Neutrophil (primary cell): Measurements from ENCODE around the gene OR7C1.

ENCODE experiments used
- H3K27ac ChIP-seq: fragments of 200-600 bp; sonication (generic); 2 replicates; pipeline ENCODE4 v1.5.1; 2016; ENCODE audit warnings: mild to moderate bottlenecking, moderate library complexity
- H3K27me3 ChIP-seq: fragments of 200-600 bp; sonication (generic); 2 replicates; pipeline ENCODE4 v1.6.0; 2016; ENCODE audit warnings: mild to moderate bottlenecking
- H3K36me3 ChIP-seq: fragments of 200-600 bp; sonication (generic); 2 replicates; pipeline ENCODE4 v1.5.1; 2017
- H3K4me1 ChIP-seq, 2 experiments: fragments of 200-600 bp in 1 of 2; sonication (generic) in 1 of 2; 1 replicate in 1 of 2; 2 replicates in 1 of 2; pipeline versions ENCODE4 v1.5.1 to v1.6.1; 2013 to 2016; ENCODE audit warnings: low read depth in 1 of 2, low read length in 1 of 2, mild to moderate bottlenecking in 1 of 2, moderate library complexity in 1 of 2; ENCODE audit not compliant: control insufficient read depth in 1 of 2, insufficient read depth in 1 of 2
- H3K4me3 ChIP-seq, 2 experiments: fragments of 200-600 bp in 1 of 2; sonication (generic) in 1 of 2; 1 replicate in 1 of 2; 2 replicates in 1 of 2; pipeline ENCODE4 v1.5.1; 2013 to 2016; ENCODE audit warnings: low read depth in 1 of 2, low read length in 1 of 2, mild to moderate bottlenecking in 1 of 2, moderate library complexity in 1 of 2
- H3K9me3 ChIP-seq: fragments of 200-600 bp; sonication (generic); 2 replicates; pipeline ENCODE4 v1.5.1; 2016
- CTCF ChIP-seq: fragments of 200-600 bp; sonication (generic); IDR thresholded peaks from 2 replicates; pipeline ENCODE4 v1.5.1; 2016; ENCODE audit warnings: antibody characterized with exemption

The OR7C1 gene

DNA sequence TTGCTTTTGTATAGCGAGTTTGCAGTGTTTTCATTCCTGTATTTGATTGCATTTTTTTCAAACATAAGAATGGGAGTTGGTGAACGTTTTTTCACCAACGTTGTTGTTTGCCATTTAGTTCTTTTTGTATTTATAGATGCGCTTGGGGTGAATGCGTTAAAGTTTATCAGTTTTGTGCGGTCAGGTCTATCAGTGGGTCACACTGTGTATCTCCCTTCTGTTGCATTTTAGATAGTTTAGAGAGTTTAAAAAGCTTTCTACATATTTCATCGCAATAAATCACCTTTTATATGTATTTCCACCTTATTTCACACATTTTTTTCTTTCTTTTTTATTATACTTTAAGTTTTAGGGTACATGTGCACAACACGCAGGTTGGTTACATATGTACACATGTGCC, 16.4 kb downstream of the OR7C1 start:
- TF ChIP-seq CTCF: no peak
- Histone ChIP-seq H3K9me3 (no peaks in the 10 kb centered on the region), H3K4me1 (peaks cover 0 to 4% of the 10 kb centered on the region in 2 experiments), H3K36me3 (no peaks in the 10 kb centered on the region), H3K27me3 (no peaks in the 10 kb centered on the region), H3K4me3 (no peak overlapping the region), H3K27ac (no peak overlapping the region)

DNA sequence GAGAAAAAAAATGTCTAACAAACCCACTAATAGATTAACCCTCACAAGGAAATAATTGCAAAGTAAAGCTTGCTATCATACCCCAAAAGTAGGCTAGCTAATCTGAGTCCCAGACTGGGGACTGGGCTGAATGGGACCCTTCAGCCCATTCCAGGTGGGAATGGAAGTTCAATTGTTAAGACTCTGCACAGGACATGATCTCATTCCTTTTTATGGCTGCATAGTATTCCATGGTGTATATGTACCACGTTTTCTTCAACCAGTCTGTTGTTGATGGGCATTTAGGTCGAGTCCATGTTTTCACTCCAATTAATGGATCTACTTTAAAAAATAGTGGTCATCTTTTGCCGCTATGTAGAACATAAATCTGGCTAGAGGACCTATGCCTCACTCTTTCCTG, 17.9 kb downstream of the OR7C1 start:
- Histone ChIP-seq H3K27me3 (no peaks in the 10 kb centered on the region), H3K27ac (no peak overlapping the region), H3K4me3 (no peak overlapping the region), H3K4me1 (peaks cover 0 to 3% of the 10 kb centered on the region in 2 experiments), H3K36me3 (no peaks in the 10 kb centered on the region), H3K9me3 (no peaks in the 10 kb centered on the region)
- TF ChIP-seq CTCF: no peak

DNA sequence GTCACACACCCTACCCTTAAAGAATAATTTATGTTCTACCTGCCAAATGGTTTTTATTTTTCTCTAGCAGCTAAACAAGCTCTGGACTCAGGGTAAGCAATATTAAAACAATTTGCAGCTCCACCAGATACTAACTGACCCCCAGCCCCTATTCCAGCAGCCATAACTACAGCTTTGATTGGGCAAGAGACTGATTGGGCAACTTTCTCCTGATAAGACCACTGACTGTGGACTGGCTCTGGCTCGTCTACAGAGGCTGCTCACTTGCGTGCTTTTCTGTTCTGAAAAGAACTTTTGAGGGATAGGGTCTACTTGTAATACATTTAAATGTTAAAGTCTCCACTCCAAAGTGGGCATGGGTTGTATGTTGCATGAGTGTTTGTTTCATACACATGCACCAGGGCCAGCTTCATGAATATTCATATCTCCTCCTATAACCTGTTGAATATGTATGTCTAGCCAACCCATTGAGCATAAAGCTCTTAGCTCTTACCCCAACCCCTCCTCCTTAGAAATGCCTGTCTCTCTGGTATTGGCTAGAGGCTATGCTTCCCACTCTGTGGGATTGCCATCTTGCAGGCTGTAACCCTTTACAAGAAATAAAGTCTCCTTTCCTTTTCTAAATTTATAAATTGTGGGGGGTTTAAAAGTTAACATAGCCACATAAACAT, 19.9 kb downstream of the OR7C1 start:
- no peaks in the 10 kb centered on the region for H3K36me3 ChIP-seq
- no peaks in the 10 kb centered on the region for H3K27me3 ChIP-seq
- H3K27ac ChIP-seq: no peak overlapping the region
- H3K4me1 ChIP-seq: no peaks in the 10 kb centered on the region
- TF ChIP-seq CTCF: no peak
- no peak overlapping the region for H3K4me3 ChIP-seq
- H3K9me3 ChIP-seq: no peaks in the 10 kb centered on the region

GRCh38 chr19:14809272-14810057, 25.5 kb downstream of the OR7C1 start:
- Histone ChIP-seq H3K36me3 (no peaks in the 10 kb centered on the region), H3K4me1 (no peaks in the 10 kb centered on the region), H3K27me3 (peaks cover 18% of the 10 kb centered on the region), H3K27ac (no peak overlapping the region), H3K4me3 (no peak overlapping the region), H3K9me3 (no peaks in the 10 kb centered on the region)
- no peak for TF ChIP-seq CTCF

GRCh38 chr19:14804765-14805164, 30.2 kb downstream of the OR7C1 start:
- no peak for TF ChIP-seq CTCF
- no peaks in the 10 kb centered on the region for H3K4me1 ChIP-seq
- H3K36me3 ChIP-seq: no peaks in the 10 kb centered on the region
- no peak overlapping the region for H3K4me3 ChIP-seq
- no peak overlapping the region for H3K27ac ChIP-seq
- no peaks in the 10 kb centered on the region for H3K9me3 ChIP-seq
- H3K27me3 ChIP-seq: peaks cover 15% of the 10 kb centered on the region
